KOPT-K1 (cell line): Measurements from ENCODE around the gene SYT7.
"Not testable (repeated sequence)": the region's sequence is repeated elsewhere in the genome, so short reads cannot be mapped to it uniquely, and the experiment has no call there.

Source experiments
- H3K27ac ChIP-seq: fragments of 200-600 bp; sonication (generic); 2 replicates; pipeline ENCODE4 v1.5.1; 2016; ENCODE audit warnings: antibody characterized with exemption, mild to moderate bottlenecking, low read depth, low read length; ENCODE audit not compliant: poor library complexity, severe bottlenecking
- H3K36me3 ChIP-seq: fragments of 200-600 bp; sonication (generic); 2 replicates; pipeline ENCODE4 v1.5.1; 2017; ENCODE audit warnings: antibody characterized with exemption, mild to moderate bottlenecking, low read length, moderate library complexity; ENCODE audit not compliant: insufficient read depth
- H3K9me3 ChIP-seq: fragments of 200-600 bp; sonication (generic); 2 replicates; pipeline ENCODE4 v1.5.1; 2017; ENCODE audit warnings: antibody characterized with exemption, low read length, mild to moderate bottlenecking; ENCODE audit not compliant: insufficient read depth, poor library complexity, severe bottlenecking

SYT7 gene

GRCh38 chr11:61472282-61472681 lies 108.6 kb downstream of the SYT7 start:
- H3K27ac ChIP-seq, result no peak overlapping the region
- peaks cover 11% of the 10 kb centered on the region; the same call in 1 of the 2 replicates for H3K36me3 ChIP-seq
- H3K9me3 ChIP-seq, result no peaks in the 10 kb centered on the region

GRCh38 chr11:61468002-61468401 lies 112.9 kb downstream of the SYT7 start:
- no peaks in the 10 kb centered on the region for H3K9me3 ChIP-seq
- no peak overlapping the region for H3K27ac ChIP-seq
- peaks cover 10% of the 10 kb centered on the region; the same call in 1 of the 2 replicates for H3K36me3 ChIP-seq

GRCh38 chr11:61467602-61468001 lies 113.3 kb downstream of the SYT7 start:
- not testable (repeated sequence) for H3K27ac ChIP-seq, H3K9me3 ChIP-seq, H3K36me3 ChIP-seq
